Measurements from ENCODE around the gene AGER. TPM values are rescaled to one million over a fixed set of nuclear protein-coding genes. Genes with fewer than 3 reads are reported as not detected.

AGER gene
- total and polyA plus RNA-seq, 5 donors from 2014 or later, result 0.44 to 27.8 (median 0.52) TPM; not detected in 2

DNA sequence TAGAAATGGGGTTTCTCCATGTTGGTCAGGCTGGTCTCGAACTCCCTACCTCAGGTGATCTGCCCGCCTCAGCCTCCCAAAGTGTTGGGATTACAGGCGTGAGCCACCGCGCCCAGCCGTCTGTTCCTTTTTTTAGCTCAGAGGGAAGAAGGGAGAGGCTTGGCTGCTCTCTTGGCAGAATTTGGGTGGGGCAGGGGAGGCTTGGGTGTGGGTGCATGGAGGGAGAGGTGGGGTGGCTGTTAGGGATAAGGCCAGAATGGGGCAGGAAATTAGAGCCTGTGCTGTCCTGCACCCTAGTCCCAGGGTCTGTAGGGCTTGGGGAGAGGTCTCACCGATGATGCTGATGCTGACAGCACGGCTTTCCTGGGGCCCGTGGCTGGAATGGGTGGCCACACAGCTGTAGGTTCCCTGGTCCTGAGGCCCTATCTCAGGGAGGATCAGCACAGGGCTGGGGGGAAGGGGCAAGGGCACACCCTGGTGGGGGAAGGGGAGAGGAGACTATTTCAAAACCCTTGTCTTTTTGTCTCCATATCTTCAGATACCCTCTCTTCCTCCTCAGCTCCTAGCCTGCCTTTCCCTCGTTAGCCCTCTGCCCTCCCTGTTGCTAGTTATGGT is 2.0 kb downstream of the AGER start:
- Histone ChIP-seq H3K27me3 (ENCODE audit: control insufficient read depth, insufficient read depth, low read length) (no peaks in the 10 kb centered on the region), H3K4me1 (ENCODE audit: control insufficient read depth, insufficient read depth, low read length, poor library complexity, severe bottlenecking) (peaks cover 34% of the 10 kb centered on the region), H3K9me3 (ENCODE audit: control insufficient read depth in 2 of 2, low read length in 2 of 2) (no peaks in the 10 kb centered on the region), H3K4me3 (ENCODE audit: low read depth, low read length) (no peak overlapping the region), H3K36me3 (ENCODE audit: control insufficient read depth, insufficient read depth, low read length) (peaks cover 34% of the 10 kb centered on the region), H3K27ac (ENCODE audit: insufficient read depth, low read length, poor library complexity, severe bottlenecking) (no peak overlapping the region)
- no peak for DNase-seq
- Mint-ChIP-seq H3K4me3 (no peak overlapping the region), H3K27me3 (no peaks in the 10 kb centered on the region), H3K27ac (no peak overlapping the region), H3K4me1 (peaks cover 7 to 71% (median 40%) of the 10 kb centered on the region in 4 donors), H3K36me3 (peaks cover 34% of the 10 kb centered on the region), H3K9me3 (no peaks in the 10 kb centered on the region)
- no peak for ATAC-seq (ENCODE audit: low read depth in 2 of 2)

- H3K9me3 ChIP-seq (ENCODE audit: control insufficient read depth in 2 of 2, low read length in 2 of 2), result no peaks in the 10 kb centered on the region
- Mint-ChIP-seq H3K27me3 (no peaks in the 10 kb centered on the region), H3K4me3 (peak overlapping the region in 1 of 4 donors; percentile 69), H3K36me3 (peaks cover 26% of the 10 kb centered on the region), H3K9me3 (no peaks in the 10 kb centered on the region), H3K27ac (peak overlapping the region in 1 of 3 donors; percentile 79), H3K4me1 (peaks cover 6 to 71% (median 40%) of the 10 kb centered on the region in 4 donors)
- H3K27ac ChIP-seq (ENCODE audit: insufficient read depth, low read length, poor library complexity, severe bottlenecking), result no peak overlapping the region
- no peak overlapping the region for H3K4me3 ChIP-seq (ENCODE audit: low read depth, low read length)
- DNase-seq (no peak), ATAC-seq (ENCODE audit: low read depth in 2 of 2) (no peak)
- no peaks in the 10 kb centered on the region for H3K27me3 ChIP-seq (ENCODE audit: control insufficient read depth, insufficient read depth, low read length)
- H3K36me3 ChIP-seq (ENCODE audit: control insufficient read depth, insufficient read depth, low read length), result peaks cover 27% of the 10 kb centered on the region
- H3K4me1 ChIP-seq (ENCODE audit: control insufficient read depth, insufficient read depth, low read length, poor library complexity, severe bottlenecking), result peaks cover 34% of the 10 kb centered on the region
Measured at GRCh38 chr6:32181148-32181702, 2.8 kb downstream of the AGER start.

GRCh38 chr6:32179766-32180405 is 4.2 kb downstream of the AGER start:
- Histone ChIP-seq H3K27me3 (ENCODE audit: control insufficient read depth, insufficient read depth, low read length) (no peaks in the 10 kb centered on the region), H3K36me3 (ENCODE audit: control insufficient read depth, insufficient read depth, low read length) (peaks cover 27% of the 10 kb centered on the region), H3K9me3 (ENCODE audit: control insufficient read depth in 2 of 2, low read length in 2 of 2) (no peaks in the 10 kb centered on the region), H3K4me3 (ENCODE audit: low read depth, low read length) (no peak overlapping the region), H3K27ac (ENCODE audit: insufficient read depth, low read length, poor library complexity, severe bottlenecking) (peak overlapping the region; percentile 97), H3K4me1 (ENCODE audit: control insufficient read depth, insufficient read depth, low read length, poor library complexity, severe bottlenecking) (peaks cover 43% of the 10 kb centered on the region)
- peak overlapping the region; percentile 69 to 98 (median 90) for H3K4me3 Mint-ChIP-seq
- no peak for DNase-seq
- H3K36me3 Mint-ChIP-seq, result peaks cover 19% of the 10 kb centered on the region
- peaks cover 6 to 72% (median 33%) of the 10 kb centered on the region in 4 donors for H3K4me1 Mint-ChIP-seq
- H3K9me3 Mint-ChIP-seq, result no peaks in the 10 kb centered on the region
- ATAC-seq (ENCODE audit: low read depth in 2 of 2), result no peak
- H3K27me3 Mint-ChIP-seq, result no peaks in the 10 kb centered on the region
- peak overlapping the region; percentile 15 to 73 (median 64) for H3K27ac Mint-ChIP-seq

DNA sequence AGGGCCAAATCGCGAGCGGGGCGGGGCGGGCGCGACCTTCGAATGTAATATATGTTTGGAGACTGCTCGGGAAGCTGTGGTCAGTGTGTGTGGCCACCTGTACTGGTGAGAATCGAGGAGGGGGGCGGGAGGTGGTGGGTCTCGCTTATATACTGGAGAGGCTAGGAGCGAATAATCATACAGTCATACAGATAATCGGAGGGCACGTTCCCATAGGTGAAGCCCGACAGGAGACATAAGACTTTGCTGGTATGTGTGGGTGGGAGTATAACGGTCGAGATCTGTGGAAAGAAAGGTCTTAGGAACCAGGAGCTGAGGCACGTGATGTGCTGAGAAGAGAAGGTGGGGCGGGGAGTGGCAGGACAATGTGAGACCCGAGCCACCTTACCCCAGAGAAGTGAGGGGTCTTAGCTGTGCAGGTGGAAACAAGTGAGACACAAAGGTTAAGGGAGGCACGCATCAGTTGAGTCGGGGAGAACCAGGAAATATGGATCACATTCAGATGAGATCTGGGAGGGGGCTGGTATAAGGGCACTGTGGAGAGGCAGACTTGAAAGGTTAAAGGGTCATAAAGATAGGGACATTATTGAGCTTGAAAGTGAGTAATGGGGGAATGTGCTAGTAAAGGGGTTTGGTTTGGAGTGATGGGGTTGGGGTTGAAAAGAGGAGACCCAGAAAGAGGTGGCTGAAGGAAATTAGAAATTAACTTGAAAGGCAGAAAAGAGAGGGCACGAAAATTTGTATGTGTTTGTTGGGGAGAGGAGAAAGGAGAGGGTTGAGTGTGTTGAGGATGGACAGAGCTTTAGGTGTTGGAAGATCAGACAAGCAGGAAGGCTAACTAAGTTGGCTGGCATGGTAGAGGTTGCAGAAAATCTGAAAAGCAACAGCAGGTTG is 5.3 kb downstream of the AGER start:
- no peak for DNase-seq
- no peak for ATAC-seq (ENCODE audit: low read depth in 2 of 2)
- Histone ChIP-seq H3K9me3 (ENCODE audit: control insufficient read depth in 2 of 2, low read length in 2 of 2) (no peaks in the 10 kb centered on the region), H3K27me3 (ENCODE audit: control insufficient read depth, insufficient read depth, low read length) (no peaks in the 10 kb centered on the region), H3K4me1 (ENCODE audit: control insufficient read depth, insufficient read depth, low read length, poor library complexity, severe bottlenecking) (peaks cover 52% of the 10 kb centered on the region), H3K27ac (ENCODE audit: insufficient read depth, low read length, poor library complexity, severe bottlenecking) (peak overlapping the region; percentile 97), H3K36me3 (ENCODE audit: control insufficient read depth, insufficient read depth, low read length) (peaks cover 25% of the 10 kb centered on the region), H3K4me3 (ENCODE audit: low read depth, low read length) (peak overlapping the region; percentile 94)
- H3K36me3 Mint-ChIP-seq, result peaks cover 19% of the 10 kb centered on the region
- no peaks in the 10 kb centered on the region for H3K9me3 Mint-ChIP-seq
- peak overlapping the region; percentile 95 to 98 (median 97) for H3K27ac Mint-ChIP-seq
- H3K27me3 Mint-ChIP-seq, result no peaks in the 10 kb centered on the region
- H3K4me1 Mint-ChIP-seq, result peaks cover 6 to 76% (median 36%) of the 10 kb centered on the region in 4 donors
- H3K4me3 Mint-ChIP-seq, result peak overlapping the region; percentile 86 to 98 (median 98)

DNA sequence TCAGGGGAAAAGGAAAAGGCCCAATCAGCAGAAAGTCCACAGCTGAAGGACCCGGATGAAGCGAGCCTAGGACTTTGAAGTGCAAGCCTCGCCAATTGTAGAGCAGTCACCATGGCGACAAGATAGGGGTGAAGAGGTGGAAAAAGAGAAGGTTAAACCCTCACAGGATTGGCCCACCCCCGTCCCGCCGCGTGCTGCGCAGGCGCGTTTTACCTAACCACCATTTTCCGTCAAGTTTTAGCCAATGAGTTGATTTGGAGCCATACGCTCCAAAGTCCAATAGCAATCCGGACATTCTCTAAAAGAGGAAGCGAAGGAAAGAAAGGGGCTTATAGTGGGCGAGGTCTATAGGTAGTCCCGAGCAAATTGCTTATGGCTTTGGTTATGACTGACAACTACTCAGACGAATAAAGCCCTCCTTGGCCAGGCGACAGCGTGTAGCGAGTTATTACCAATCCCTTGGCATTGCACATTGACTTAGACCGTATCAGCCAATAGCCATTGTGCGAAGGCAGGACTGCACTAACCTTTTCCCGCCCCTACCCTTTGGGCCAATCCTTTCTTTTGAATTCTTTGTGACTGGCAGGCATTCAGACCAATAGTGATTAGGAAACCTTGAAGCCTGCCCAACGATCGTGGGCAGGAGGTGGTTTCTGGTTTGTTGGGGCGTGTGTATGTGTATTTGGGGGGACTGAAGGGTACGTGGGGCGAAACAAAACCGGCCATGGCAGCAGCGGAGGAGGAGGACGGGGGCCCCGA is 6.1 kb downstream of the AGER start, which contains the start of gene RNF5:
Gene RNF5 (plus strand): TSS at position 618 of the 759 bp plus-strand sequence. CDS start 107 bp downstream, at position 725.
- peak within 1 kb of the TSS; percentile 95 to 98 (median 97) for H3K27ac Mint-ChIP-seq
- H3K4me3 ChIP-seq (ENCODE audit: low read depth, low read length), result peak within 1 kb of the TSS; percentile 94
- peaks cover 17% of the 10 kb centered on the region for H3K36me3 ChIP-seq (ENCODE audit: control insufficient read depth, insufficient read depth, low read length)
- peaks cover 6 to 84% (median 42%) of the 10 kb centered on the region in 4 donors for H3K4me1 Mint-ChIP-seq
- H3K27ac ChIP-seq (ENCODE audit: insufficient read depth, low read length, poor library complexity, severe bottlenecking), result peak within 1 kb of the TSS; percentile 97
- peaks cover 19% of the 10 kb centered on the region for H3K36me3 Mint-ChIP-seq
- ATAC-seq (ENCODE audit: low read depth in 2 of 2), result peak; percentile 84 to 87
- peaks cover 48% of the 10 kb centered on the region for H3K4me1 ChIP-seq (ENCODE audit: control insufficient read depth, insufficient read depth, low read length, poor library complexity, severe bottlenecking)
- no peaks in the 10 kb centered on the region for H3K27me3 ChIP-seq (ENCODE audit: control insufficient read depth, insufficient read depth, low read length)
- H3K9me3 Mint-ChIP-seq, result no peaks in the 10 kb centered on the region
- peak within 1 kb of the TSS; percentile 86 to 98 (median 98) for H3K4me3 Mint-ChIP-seq
- H3K27me3 Mint-ChIP-seq, result no peaks in the 10 kb centered on the region
- H3K9me3 ChIP-seq (ENCODE audit: control insufficient read depth in 2 of 2, low read length in 2 of 2), result no peaks in the 10 kb centered on the region
- peak; percentile 96 to 100 (median 98) for DNase-seq

GRCh38 chr6:32177183-32177787 is 6.8 kb downstream of the AGER start:
- H3K27ac ChIP-seq (ENCODE audit: insufficient read depth, low read length, poor library complexity, severe bottlenecking), result peak overlapping the region; percentile 97
- peaks cover 47% of the 10 kb centered on the region for H3K4me1 ChIP-seq (ENCODE audit: control insufficient read depth, insufficient read depth, low read length, poor library complexity, severe bottlenecking)
- no peaks in the 10 kb centered on the region for H3K9me3 Mint-ChIP-seq
- H3K4me3 ChIP-seq (ENCODE audit: low read depth, low read length), result peak overlapping the region; percentile 90
- H3K4me1 Mint-ChIP-seq, result peaks cover 6 to 86% (median 46%) of the 10 kb centered on the region in 4 donors
- ATAC-seq (ENCODE audit: low read depth in 2 of 2) (no peak), DNase-seq (peak in 1 of 3 donors; percentile 75)
- H3K36me3 ChIP-seq (ENCODE audit: control insufficient read depth, insufficient read depth, low read length), result peaks cover 14% of the 10 kb centered on the region
- H3K27me3 Mint-ChIP-seq, result no peaks in the 10 kb centered on the region
- H3K9me3 ChIP-seq (ENCODE audit: control insufficient read depth in 2 of 2, low read length in 2 of 2), result no peaks in the 10 kb centered on the region
- H3K36me3 Mint-ChIP-seq, result peaks cover 19% of the 10 kb centered on the region
- H3K4me3 Mint-ChIP-seq, result peak overlapping the region; percentile 86 to 98 (median 98)
- peak overlapping the region; percentile 95 to 98 (median 97) for H3K27ac Mint-ChIP-seq
- H3K27me3 ChIP-seq (ENCODE audit: control insufficient read depth, insufficient read depth, low read length), result no peaks in the 10 kb centered on the region
